GM21381 (cell line): Measurements from ENCODE around the gene HOXD10.

Experiments
- ATAC-seq: cut with Tn5 transposase; IDR thresholded peaks from one replicate; pipeline ENCODE4 v1.9.1; 2021; ENCODE audit warnings: mild to moderate bottlenecking, moderate library complexity; ENCODE audit not compliant: unreplicated experiment

HOXD10 gene

DNA sequence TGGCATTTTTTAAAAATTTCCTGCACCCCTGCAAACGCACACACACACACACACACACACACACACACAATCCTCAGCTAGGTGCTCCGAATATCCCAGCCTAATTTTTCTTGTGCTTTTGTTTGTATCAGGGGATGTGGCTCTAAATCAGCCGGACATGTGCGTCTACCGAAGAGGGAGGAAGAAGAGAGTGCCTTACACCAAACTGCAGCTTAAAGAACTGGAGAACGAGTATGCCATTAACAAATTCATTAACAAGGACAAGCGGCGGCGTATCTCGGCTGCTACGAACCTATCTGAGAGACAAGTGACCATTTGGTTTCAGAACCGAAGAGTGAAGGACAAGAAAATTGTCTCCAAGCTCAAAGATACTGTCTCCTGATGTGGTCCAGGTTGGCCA lies 22.2 kb upstream of the HOXD10 start:
- ATAC-seq, result no peak

DNA sequence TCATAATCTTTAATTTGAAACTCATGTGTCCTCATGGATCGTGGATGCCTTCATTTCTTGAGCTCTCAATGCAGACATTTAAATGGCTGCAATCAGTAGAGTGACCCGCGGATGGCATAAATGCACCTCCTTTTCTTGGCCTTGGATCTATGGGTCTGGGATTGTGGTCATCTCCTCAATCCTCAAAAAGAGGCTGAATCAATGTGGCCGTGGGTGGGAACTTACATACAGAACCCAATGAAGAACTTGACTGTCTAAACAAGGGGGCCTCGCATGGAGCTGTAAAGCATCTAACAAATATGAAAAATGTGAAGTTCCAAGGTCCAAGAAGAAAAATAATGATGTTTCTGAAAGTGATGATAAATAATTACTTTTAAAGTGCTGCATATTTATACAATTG lies 21.2 kb upstream of the HOXD10 start:
- no peak for ATAC-seq

DNA sequence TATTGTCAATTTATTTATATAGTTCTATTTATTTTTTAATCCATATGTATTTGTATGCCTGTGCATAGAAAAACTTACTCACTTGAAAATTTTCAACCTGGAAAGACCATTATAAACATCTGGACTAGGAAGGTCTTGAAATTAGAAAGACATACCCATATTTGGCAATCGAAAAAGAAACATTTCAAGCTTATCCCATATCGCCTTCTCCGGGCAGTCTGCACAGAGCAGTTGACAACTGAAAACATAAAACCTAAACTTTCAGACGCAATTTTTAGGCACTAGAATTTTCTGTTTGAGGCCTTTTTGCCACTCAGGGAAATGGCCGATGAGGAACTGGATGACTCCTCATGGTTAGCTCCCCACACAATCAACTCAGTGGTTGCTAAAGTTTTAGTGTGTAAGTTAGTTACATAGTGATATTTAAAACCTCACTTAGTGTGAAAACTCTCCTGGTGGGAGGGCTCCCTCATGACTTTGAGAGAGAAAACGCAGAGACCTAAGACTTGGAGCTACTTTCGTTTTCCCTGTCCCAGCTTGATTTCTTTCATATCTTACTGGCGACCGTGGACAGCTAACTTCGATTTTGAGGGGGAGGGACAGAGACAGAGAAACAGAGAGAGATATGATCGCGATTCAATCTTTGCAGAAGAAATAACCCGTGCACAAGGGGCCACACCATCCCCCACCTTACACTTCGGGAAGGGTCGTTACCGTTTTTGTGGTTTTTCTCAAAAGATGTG lies 20.2 kb upstream of the HOXD10 start:
- no peak for ATAC-seq

DNA sequence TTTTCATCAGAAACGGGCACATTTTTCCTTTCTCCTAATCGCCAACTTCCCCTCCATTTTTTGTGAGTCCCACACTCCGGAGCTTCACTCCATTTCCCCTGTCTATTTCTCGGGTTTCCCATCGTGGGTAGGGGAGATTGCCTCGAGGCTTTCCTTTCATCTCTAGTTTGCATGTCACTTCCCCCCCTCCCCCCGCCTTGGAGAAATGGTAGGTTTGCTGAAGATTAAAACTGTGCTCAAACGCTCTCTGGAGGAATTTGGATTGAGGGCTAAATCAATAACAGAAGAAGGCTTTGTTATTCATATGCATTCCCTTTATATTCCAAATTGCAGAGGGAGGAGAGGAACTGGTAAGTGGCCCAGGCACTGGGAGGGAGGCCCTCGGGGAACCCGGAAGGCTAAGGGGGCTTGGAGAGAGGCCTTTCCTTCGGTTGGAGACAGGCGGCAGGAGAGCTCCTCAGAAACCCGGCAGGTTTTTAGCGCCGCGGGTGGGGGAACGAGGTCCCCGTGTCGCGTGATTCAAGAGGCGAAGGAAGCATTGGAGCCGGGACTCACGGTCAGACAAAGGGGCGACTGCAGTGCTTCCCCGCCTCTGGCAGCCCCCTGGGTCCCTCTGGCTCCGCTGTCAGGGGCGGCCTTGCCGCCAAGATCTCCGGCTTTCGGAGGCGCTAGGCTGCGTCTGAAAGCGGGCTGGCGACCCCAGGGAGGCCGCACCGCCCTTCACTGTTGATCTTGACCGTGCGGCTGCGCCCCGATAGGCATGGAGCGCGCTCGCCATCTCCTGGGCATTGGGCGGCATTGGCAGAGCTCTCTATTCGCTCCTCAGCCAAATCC lies 19.4 kb upstream of the HOXD10 start:
- peak; percentile 86 for ATAC-seq

DNA sequence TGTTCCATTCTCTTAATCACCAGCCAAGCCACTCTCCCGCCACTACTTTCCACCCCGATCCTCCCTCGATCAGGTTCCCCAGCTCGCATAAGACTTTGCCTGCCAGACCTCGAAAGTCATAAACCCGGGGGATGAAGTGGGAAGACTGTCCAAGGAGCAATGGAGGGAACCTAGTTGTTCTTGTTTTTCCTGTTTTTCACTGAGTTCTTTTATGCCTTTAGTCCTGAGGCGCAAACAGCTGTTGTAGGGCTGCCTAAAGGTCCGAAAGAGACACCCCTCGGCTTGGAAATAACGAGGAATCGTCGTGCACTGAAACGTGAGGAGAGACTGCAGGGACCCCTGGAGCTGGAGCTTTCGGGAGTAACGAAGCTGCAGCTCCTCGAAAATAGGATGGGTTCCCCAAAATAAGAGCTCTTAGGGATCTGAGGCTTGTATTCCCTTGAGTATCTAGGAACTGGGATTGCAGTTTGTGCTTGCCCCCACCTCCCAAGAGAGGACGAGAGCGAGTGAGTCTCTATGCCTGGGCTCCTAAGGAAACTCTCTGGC lies 18.7 kb upstream of the HOXD10 start:
- no peak for ATAC-seq

DNA sequence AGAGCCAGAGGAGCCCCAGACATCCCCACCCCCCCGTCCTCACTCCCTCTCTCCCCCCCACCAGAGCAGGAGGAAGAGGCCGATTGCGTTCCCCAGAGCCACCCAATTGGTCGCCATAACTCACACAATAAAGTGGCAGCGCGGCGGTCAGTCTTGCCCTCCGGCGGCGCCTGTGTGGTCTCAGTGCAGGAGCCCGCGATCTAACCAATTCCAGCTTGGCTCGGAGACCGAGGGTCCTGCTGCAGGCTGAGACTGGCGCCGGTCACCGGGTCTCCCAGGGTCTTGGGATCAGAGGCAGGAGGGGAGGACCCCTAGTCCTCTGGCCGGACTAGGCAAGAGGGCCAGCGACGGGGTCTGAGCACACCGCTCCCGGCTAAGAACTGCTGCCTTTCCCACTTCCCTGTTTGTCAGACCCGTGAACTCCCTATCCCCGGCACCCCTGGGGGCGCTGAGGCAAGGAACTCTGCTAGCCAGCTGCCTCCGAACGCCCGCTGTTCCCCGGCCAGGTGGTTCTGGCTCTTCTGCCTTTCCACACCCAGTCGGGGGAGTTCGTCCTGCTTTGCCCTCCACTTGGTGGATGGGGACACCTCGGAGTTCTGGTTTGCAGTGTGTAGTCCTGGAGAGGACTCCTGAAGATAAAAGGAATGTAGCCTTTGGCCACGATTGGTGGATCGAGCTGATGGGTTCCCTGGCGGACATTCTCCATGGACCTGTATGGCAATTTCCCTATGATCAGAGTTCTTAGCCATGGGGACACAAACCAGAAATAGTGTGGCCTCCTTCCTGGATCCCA lies 18.0 kb upstream of the HOXD10 start:
- ATAC-seq, result no peak

DNA sequence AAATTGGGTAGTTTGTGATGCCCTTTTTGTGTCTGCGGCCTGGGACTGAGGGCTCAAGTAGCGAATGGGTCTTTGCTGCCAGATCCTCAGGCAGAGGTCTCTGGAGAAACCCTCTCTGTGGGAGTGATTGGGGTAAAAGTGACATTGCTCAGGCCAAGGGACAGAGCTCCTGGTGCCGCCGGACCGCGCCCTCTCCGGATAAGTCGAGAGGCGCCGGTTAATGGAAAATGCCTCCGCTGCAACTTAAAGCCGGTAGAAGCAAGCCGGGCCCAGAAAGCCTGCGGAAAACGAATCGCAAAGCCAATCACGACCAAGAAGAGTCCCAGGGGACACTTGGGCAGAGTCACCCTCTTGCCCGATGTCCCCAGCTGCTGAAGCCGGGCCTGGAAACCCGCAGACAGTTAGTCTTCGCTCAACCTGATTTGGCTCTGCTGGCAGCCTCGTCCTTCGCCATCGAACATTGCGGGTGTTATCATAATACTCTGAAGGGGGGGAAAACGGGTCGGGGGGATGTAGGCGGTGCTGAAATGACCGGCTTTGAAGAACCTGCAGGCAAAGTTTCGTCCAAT lies 17.3 kb upstream of the HOXD10 start:
- no peak for ATAC-seq

DNA sequence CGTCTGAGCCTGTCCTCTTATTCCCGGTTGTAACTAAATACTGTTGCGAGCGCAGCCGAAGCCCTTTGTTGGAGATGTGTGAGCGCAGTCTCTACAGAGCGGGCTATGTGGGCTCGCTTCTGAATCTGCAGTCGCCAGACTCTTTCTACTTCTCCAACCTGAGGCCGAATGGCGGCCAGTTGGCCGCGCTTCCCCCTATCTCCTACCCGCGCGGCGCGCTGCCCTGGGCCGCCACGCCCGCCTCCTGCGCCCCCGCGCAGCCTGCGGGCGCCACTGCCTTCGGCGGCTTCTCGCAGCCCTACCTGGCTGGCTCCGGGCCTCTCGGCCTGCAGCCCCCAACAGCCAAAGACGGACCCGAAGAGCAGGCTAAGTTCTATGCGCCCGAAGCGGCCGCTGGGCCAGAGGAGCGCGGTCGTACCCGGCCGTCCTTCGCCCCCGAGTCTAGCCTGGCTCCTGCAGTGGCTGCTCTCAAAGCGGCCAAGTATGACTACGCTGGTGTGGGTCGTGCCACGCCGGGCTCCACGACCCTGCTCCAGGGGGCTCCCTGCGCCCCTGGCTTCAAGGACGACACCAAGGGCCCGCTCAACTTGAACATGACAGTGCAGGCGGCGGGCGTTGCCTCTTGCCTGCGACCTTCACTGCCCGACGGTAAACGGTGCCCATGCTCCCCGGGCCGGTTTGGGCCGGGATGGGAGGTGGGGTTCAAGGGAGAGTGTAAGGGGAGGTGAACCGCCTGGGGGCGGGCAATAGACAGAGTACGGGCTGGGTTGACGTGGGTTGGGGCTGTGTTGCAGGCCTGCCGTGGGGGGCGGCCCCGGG lies 16.6 kb upstream of the HOXD10 start, which contains the start of gene HOXD12:
TSS of gene HOXD12 (plus strand) at position 68 of the 819 bp plus-strand sequence. CDS start at position 75, 7 bp downstream.
- ATAC-seq, result no peak

DNA sequence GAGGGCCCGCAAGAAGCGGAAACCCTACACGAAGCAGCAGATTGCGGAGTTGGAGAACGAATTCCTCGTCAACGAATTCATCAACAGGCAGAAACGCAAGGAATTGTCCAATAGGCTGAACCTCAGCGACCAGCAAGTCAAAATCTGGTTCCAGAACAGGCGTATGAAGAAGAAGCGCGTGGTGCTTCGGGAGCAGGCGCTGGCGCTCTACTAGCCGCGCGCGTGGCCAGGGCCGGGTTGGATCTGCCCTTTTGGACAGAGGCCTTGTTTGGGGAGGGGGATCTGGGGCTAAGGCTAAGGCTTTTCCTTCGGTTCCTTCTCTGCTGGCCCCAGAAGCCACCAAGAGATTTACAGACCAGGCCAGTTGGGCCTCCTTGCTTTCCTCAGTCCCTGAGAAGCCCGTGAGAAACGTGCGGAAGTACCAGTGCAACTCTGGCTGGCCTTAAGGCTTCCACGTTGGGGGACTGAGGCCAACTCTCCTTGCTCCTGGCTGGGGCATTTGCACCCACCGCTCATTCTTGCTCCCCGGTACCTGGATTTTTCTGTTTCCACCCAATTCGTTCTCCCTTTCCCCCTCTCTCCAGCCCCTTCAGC lies 15.9 kb upstream of the HOXD10 start:
- ATAC-seq, result no peak

DNA sequence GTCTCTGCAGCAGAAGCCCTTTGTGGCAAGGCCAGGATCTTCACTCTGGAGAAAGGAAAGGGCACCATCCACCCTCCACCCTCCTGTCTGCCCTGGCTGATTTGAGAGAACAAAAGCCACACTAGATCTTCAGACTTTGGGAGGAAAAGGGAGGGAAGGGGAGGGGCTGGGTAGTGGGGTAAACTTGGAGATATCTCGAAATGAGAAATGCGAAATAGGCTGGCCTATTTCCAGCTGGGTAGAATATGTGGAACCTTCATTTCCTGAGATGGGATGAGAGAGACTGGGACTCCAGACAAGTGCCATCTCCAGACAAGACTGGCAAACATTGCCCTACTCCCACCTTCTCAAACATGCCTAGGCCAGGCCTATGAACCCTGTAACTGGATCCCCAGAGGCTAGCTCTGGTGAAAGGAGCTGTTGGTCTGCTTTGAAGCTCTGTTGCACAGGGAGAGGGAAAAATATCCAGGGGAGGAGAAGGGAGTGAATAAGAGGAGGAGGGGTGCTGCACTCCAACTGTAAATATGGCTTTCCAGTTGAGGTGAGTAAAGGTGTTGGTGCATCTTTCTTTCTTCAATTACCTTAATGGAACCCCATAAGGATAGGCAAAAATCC lies 15.3 kb upstream of the HOXD10 start:
- no peak for ATAC-seq

DNA sequence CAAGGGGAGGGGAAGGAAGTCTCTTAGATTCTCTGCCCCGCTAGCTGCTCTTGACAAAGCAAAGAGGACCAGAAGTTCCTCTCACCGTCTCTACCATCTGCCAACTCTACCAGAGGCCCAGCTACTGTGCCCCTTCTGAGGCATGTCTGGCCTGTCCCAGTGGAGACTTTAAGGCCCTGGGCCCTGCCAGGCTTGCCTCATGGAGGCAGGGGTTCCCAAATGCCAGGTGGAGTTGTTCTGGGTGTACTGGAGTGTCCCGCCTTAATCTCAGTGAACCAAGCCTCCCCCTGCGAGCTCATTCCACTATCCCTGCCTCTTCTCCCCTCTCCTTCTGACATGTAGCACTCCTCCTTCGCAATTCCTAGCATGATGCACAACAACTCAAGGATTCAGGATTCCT lies 14.7 kb upstream of the HOXD10 start:
- no peak for ATAC-seq

DNA sequence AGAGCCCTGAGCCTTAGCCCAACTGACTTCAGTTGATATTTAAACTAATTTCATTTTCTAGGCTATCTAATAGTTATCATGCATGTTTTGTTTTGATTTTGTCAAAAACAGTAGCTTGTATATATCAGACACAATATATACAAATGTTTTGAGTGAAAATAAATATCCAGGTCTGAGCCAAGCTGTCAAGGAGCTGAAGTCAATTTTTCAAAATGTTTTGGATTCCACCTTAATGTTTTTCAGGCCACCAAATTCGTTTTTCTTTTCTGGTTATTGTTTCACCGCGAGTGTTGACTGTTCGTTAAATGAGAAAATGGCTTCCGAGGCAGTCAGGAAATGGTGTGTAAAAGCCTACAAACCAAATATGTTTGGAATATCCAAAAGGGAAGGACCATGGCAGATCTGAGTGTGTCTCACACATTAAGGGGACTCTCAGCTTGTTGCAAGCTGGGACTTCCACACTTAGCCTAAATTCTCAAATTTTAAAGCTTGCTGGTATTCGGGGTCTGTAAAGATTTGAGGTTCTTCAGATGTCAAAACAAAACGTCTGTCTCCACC lies 14.2 kb upstream of the HOXD10 start:
- ATAC-seq, result no peak

DNA sequence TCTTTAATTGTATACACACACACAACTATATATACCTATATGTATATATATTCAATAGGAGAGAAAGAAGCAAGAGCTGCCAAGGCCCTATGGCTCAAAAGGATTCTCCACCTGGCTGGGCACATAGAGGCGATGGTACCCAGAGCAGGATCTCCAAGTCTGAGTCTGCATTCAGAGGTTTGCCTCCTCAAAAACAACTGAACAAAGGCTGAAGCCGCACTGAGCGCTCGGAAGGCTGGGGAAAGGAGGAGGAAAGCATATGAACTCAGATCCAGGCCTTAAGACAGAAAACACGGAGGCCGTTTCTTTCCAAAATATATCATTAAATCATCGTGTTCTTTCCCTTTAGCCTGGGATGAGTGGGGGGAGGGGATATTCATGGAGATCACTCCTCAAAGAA lies 13.4 kb upstream of the HOXD10 start:
- ATAC-seq, result no peak

DNA sequence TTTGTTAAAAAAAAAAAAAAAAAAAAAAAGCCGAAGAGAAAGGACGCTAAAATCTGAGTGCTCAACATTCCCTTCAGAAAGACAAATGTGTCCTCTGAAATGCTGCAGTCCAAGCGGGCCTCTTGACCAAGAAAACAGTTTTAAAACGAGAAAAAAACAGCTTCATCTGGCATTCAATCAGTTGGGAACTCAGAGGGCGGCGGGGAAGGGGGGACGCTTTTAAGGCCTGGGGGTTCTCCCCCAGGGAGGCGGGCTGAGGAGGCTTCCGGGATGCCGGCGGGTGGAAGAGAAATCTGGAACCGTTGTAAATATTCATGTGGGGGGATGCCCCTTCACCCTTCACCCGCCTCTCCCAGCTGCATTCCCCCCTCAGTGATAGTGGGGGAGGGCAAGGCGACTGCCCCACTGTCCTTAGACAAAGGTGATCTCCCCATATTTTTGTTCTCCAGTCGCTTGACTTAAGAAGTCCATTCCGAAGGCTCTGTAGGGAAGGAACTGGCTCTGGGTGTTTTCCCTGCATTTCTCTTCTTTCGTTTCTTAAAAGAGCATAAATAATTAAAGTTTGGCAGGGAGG lies 12.7 kb upstream of the HOXD10 start:
- ATAC-seq, result no peak

DNA sequence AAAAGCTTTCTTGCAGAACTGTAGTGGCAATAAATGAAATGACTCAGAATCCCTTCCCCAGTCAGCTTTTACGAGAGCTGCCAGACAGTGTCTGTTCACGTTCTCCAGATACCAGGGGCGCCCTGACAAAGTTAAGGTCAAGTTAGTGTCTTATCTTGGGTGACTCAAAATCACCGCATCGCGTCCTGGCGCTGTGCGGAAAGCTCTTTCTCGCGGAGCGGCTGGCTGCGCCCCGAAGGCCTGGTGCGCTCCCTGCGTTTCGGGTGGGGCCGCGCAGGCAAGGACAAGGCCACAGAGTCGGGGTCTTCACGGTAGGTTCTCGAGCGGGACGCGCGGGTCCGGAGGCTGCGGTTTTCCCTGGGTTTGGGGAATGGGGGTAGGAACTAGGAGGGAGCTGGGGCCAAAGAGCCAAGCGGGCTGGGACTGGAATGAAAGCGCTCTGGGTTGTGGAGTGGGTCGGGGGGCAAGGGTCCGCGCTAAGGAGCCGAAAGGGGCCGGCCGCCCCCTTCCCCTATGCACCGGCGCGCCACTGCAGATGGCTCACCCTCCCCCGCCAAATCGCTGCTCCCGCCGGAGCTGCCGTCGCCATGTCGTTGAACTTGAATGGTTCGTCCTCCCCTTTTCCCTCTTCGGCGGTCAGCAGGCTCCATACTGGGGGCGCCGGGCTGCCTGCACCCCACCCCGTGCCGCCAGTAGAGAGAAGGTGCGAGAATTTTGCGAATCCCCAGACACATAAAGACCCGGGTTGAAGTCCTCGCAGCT lies 12.1 kb upstream of the HOXD10 start:
- no peak for ATAC-seq

DNA sequence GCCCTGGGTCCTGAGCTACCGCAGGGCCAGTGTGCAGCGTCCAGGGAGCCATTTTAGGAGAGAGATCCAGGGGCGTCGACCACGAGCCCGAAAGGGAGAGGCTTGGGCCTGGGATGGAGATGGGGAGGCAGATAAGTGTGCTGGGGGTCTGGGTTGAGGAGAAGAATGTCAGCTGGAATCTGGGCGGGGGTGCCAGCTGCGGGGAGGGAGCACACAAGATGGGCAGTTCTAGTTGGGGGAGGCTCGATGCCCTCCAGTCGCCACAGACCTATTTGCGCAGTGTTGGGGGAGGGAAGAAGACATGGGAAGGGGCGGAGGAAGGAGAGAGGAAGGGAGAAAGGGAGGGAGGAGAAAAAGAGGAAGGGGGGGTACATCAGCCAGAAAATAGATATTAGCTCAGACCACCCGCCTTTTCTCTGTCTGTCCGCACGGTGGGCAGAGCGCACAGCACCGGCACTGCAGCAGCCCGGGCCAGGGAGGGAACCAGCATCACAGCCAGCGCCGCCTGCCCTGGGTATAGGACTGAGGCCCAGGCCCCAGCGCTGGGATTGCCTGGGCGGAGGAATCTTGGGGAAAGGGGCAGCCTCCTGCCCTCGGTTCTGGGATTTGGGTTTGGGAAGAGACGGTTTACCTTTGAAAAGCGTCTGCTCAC lies 11.4 kb upstream of the HOXD10 start:
- ATAC-seq, result no peak
